Mesothelial cell of epicardium (in vitro differentiated cells): ENCODE measurements around the gene PARP2. TPM values are rescaled to one million over a fixed set of nuclear protein-coding genes. Genes with fewer than 3 reads are reported as not detected.

Source experiments
- DNase-seq, 2 experiments: peaks; one replicate each; pipeline ENCODE4 v3.0.0; 2021; ENCODE audit warnings: low spot score in 2 of 2; ENCODE audit not compliant: unreplicated experiment in 2 of 2
- H3K27ac Mint-ChIP-seq: 2 replicates; pipeline ENCODE4 v1.8.0; 2021; ENCODE audit warnings: mixed read lengths
- H3K27me3 Mint-ChIP-seq: 2 replicates; pipeline ENCODE4 v1.8.0; 2021; ENCODE audit warnings: low read depth, mixed read lengths
- H3K36me3 Mint-ChIP-seq: 2 replicates; pipeline ENCODE4 v1.8.0; 2021; ENCODE audit warnings: mixed read lengths
- H3K4me1 Mint-ChIP-seq: 2 replicates; pipeline ENCODE4 v1.8.0; 2021; ENCODE audit warnings: mixed read lengths
- H3K4me3 Mint-ChIP-seq: 2 replicates; pipeline ENCODE4 v1.8.0; 2021; ENCODE audit warnings: mild to moderate bottlenecking, moderate library complexity, mixed read lengths
- H3K9me3 Mint-ChIP-seq: 2 replicates; pipeline ENCODE4 v1.8.0; 2021; ENCODE audit warnings: mixed read lengths
- CTCF ChIP-seq: fragments of 200-600 bp; sonication (generic); IDR thresholded peaks from one replicate; pipeline ENCODE4 v1.5.0; 2021; ENCODE audit warnings: antibody characterized with exemption; ENCODE audit not compliant: unreplicated experiment
- total RNA-seq: library from RNA; stranded (reverse); gene quantifications from 3 replicates; pipeline ENCODE4 v1.2.1, GENCODE V29; 2021

Gene PARP2
- total RNA-seq, 1 donor from 2014 or later = 40.9 TPM

GRCh38 chr14:20400965-20401593 is 57.6 kb downstream of the PARP2 start:
- Mint-ChIP-seq H3K27me3 (no peaks in the 10 kb centered on the region), H3K36me3 (peaks cover 21% of the 10 kb centered on the region), H3K9me3 (no peaks in the 10 kb centered on the region)

GRCh38 chr14:20403521-20403920 is 60.1 kb downstream of the PARP2 start:
- Mint-ChIP-seq H3K9me3 (no peaks in the 10 kb centered on the region), H3K36me3 (peaks cover 24% of the 10 kb centered on the region), H3K27ac (no peak overlapping the region)

More at GRCh38 chr14:20400965-20401593, 57.6 kb downstream of the PARP2 start:
- Mint-ChIP-seq H3K4me3 (no peak overlapping the region), H3K4me1 (no peaks in the 10 kb centered on the region), H3K27ac (no peak overlapping the region)
- DNase-seq = no peak
- TF ChIP-seq CTCF = no peak

More at GRCh38 chr14:20403521-20403920, 60.1 kb downstream of the PARP2 start:
- TF ChIP-seq CTCF = no peak
- DNase-seq = no peak
- Mint-ChIP-seq H3K27me3 (no peaks in the 10 kb centered on the region), H3K4me3 (no peak overlapping the region), H3K4me1 (no peaks in the 10 kb centered on the region)

Other genes starting within 250 kb of the PARP2 start
- not detected in 3 replicates for gene OR4K17, start 232.9 kb upstream of the PARP2 start, total RNA-seq
- not detected in 3 replicates for gene OR4N5, start 204.8 kb upstream of the PARP2 start, total RNA-seq
- gene OR11G2, start 152.7 kb upstream of the PARP2 start, total RNA-seq = not detected in 3 replicates
- not detected in 3 replicates for gene OR11H6, start 119.9 kb upstream of the PARP2 start, total RNA-seq
- gene OR11H7, start 114.7 kb upstream of the PARP2 start, total RNA-seq = not detected in 3 replicates
- not detected in 3 replicates for gene OR11H4, start 104.3 kb upstream of the PARP2 start, total RNA-seq
- gene TTC5, start 37.7 kb upstream of the PARP2 start, total RNA-seq = 29.4 to 30.8 TPM (median 30.0 TPM) in 3 replicates
- gene CCNB1IP1, start 10.4 kb upstream of the PARP2 start, total RNA-seq = 104 to 112 TPM (median 109 TPM) in 3 replicates
- 12.8 to 18.3 TPM (median 16.8 TPM) in 3 replicates for gene TEP1, start 69.9 kb downstream of the PARP2 start, total RNA-seq
- gene KLHL33, start 92.5 kb downstream of the PARP2 start, total RNA-seq = 0.11 to 0.16 TPM (median 0.13 TPM) in 3 replicates
- gene OSGEP, start 111.2 kb downstream of the PARP2 start, total RNA-seq = 67.0 to 72.9 TPM (median 69.7 TPM) in 3 replicates
- 283 to 304 TPM (median 299 TPM) in 3 replicates for gene APEX1, start 111.6 kb downstream of the PARP2 start, total RNA-seq
- 32.3 to 37.5 TPM (median 33.7 TPM) in 3 replicates for gene PIP4P1, start 117.8 kb downstream of the PARP2 start, total RNA-seq
- 10.3 to 11.3 TPM (median 10.4 TPM) in 3 replicates for gene PNP, start 125.8 kb downstream of the PARP2 start, total RNA-seq
- 0.70 to 1.1 TPM (median 1.1 TPM) in 3 replicates for gene RNASE10, start 161.9 kb downstream of the PARP2 start, total RNA-seq
- not detected in 3 replicates for gene RNASE9, start 217.4 kb downstream of the PARP2 start, total RNA-seq
- gene RNASE11, start 244.4 kb downstream of the PARP2 start, total RNA-seq = not detected in 3 replicates
- gene RNASE12, start 247.7 kb downstream of the PARP2 start, total RNA-seq = not detected in 3 replicates